IPS DF 6.9 (cell line): ENCODE results near the gene ACVR1B.
A peak's percentile ranks its signal among the peaks of the same experiment; 100 is the strongest.

ENCODE experiments used
- DNase-seq: peaks from one replicate; pipeline ENCODE4 v3.0.0-alpha.2; 2013; ENCODE audit warnings: low read depth, low spot score
- H3K27ac ChIP-seq: one replicate; pipeline ENCODE4 v1.5.1; 2013; ENCODE audit warnings: low read length, control low read depth
- H3K27me3 ChIP-seq: 2 replicates; pipeline ENCODE4 v1.6.1; 2013; ENCODE audit warnings: mild to moderate bottlenecking, low read length; ENCODE audit not compliant: control insufficient read depth, insufficient read depth
- H3K36me3 ChIP-seq: 2 replicates; pipeline ENCODE4 v1.6.1; 2013; ENCODE audit warnings: low read length; ENCODE audit not compliant: control insufficient read depth, insufficient read depth
- H3K4me1 ChIP-seq: 2 replicates; pipeline ENCODE4 v1.6.1; 2013; ENCODE audit warnings: low read length; ENCODE audit not compliant: control insufficient read depth, insufficient read depth
- H3K4me3 ChIP-seq: 2 replicates; pipeline ENCODE4 v1.5.1; 2013; ENCODE audit warnings: mild to moderate bottlenecking, low read length
- H3K9me3 ChIP-seq: 2 replicates; pipeline ENCODE4 v1.6.1; 2013; ENCODE audit warnings: low read length, inconsistent platforms; ENCODE audit not compliant: control insufficient read depth, insufficient read depth
- WGBS: extraction: QIAGEN DNeasy Blood & Tissue Kit; methylation state at CpG from one replicate; pipeline ENCODE4 v1.1.7; 2013; ENCODE audit warnings: mixed read lengths, missing lambda C conversion rate; ENCODE audit not compliant: insufficient read length, insufficient coverage; 5-methylcytosine and 5-hydroxymethylcytosine counted together

ACVR1B gene

GRCh38 chr12:52035190-52035589 lies 83.7 kb downstream of the ACVR1B start:
- no peaks in the 10 kb centered on the region for H3K9me3 ChIP-seq
- WGBS, result no CpG with 5 or more reads among the region's 4 CpGs
- H3K4me3 ChIP-seq, result no peak overlapping the region
- no peak for DNase-seq
- no peaks in the 10 kb centered on the region for H3K36me3 ChIP-seq
- peaks cover 4% of the 10 kb centered on the region; the same call in 1 of the 2 replicates for H3K4me1 ChIP-seq
- H3K27me3 ChIP-seq, result peaks cover 6% of the 10 kb centered on the region; the same call in 1 of the 2 replicates
- no peak overlapping the region for H3K27ac ChIP-seq

- H3K27ac ChIP-seq, result no peak overlapping the region
- DNase-seq, result no peak
- peaks cover 6% of the 10 kb centered on the region; the same call in 1 of the 2 replicates for H3K27me3 ChIP-seq
- no CpG with 5 or more reads among the region's 2 CpGs for WGBS
- H3K4me3 ChIP-seq, result no peak overlapping the region
- H3K36me3 ChIP-seq, result no peaks in the 10 kb centered on the region
- H3K4me1 ChIP-seq, result peaks cover 4% of the 10 kb centered on the region; the same call in 1 of the 2 replicates
- no peaks in the 10 kb centered on the region for H3K9me3 ChIP-seq
Measured at GRCh38 chr12:52035926-52036325, 84.4 kb downstream of the ACVR1B start.

GRCh38 chr12:52036587-52037171 lies 85.2 kb downstream of the ACVR1B start:
- WGBS, result no CpG with 5 or more reads among the region's 53 CpGs
- no peak for DNase-seq

GRCh38 chr12:52037248-52037861 lies 85.9 kb downstream of the ACVR1B start:
- Histone ChIP-seq H3K4me1 (peaks cover 3% of the 10 kb centered on the region; the same call in 1 of the 2 replicates), H3K27ac (no peak overlapping the region), H3K36me3 (no peaks in the 10 kb centered on the region), H3K9me3 (no peaks in the 10 kb centered on the region), H3K4me3 (peak overlapping the region; percentile 74; the same call in 1 of the 2 replicates), H3K27me3 (peaks cover 6% of the 10 kb centered on the region; the same call in 1 of the 2 replicates)
- WGBS, result no CpG with 5 or more reads among the region's 59 CpGs
- DNase-seq, result no peak

More at GRCh38 chr12:52036587-52037171, 85.2 kb downstream of the ACVR1B start:
- H3K27ac ChIP-seq, result no peak overlapping the region
- no peaks in the 10 kb centered on the region for H3K9me3 ChIP-seq
- peak overlapping the region; percentile 74; the same call in 1 of the 2 replicates for H3K4me3 ChIP-seq
- peaks cover 6% of the 10 kb centered on the region; the same call in 1 of the 2 replicates for H3K27me3 ChIP-seq
- no peaks in the 10 kb centered on the region for H3K36me3 ChIP-seq
- H3K4me1 ChIP-seq, result peaks cover 4% of the 10 kb centered on the region; the same call in 1 of the 2 replicates

- Histone ChIP-seq H3K4me3 (no peak overlapping the region), H3K9me3 (no peaks in the 10 kb centered on the region), H3K4me1 (peaks cover 2% of the 10 kb centered on the region; the same call in 1 of the 2 replicates), H3K27me3 (peaks cover 6% of the 10 kb centered on the region; the same call in 1 of the 2 replicates), H3K36me3 (no peaks in the 10 kb centered on the region), H3K27ac (no peak overlapping the region)
- DNase-seq, result no peak
- no CpG with 5 or more reads among the region's 6 CpGs for WGBS
Measured at GRCh38 chr12:52038447-52038846, 86.9 kb downstream of the ACVR1B start.

GRCh38 chr12:52041035-52041434 lies 89.5 kb downstream of the ACVR1B start:
- Histone ChIP-seq H3K9me3 (no peaks in the 10 kb centered on the region), H3K27me3 (no peaks in the 10 kb centered on the region), H3K4me1 (peaks cover 2% of the 10 kb centered on the region; the same call in 1 of the 2 replicates), H3K36me3 (no peaks in the 10 kb centered on the region), H3K27ac (no peak overlapping the region), H3K4me3 (no peak overlapping the region)
- WGBS, result no CpG with 5 or more reads among the region's 3 CpGs
- DNase-seq, result no peak

- no peaks in the 10 kb centered on the region for H3K27me3 ChIP-seq
- H3K9me3 ChIP-seq, result no peaks in the 10 kb centered on the region
- WGBS, result no CpG with 5 or more reads among the region's 6 CpGs
- no peak overlapping the region for H3K27ac ChIP-seq
- no peaks in the 10 kb centered on the region for H3K4me1 ChIP-seq
- DNase-seq, result no peak
- H3K4me3 ChIP-seq, result no peak overlapping the region
- H3K36me3 ChIP-seq, result no peaks in the 10 kb centered on the region
Measured at GRCh38 chr12:52041695-52042123, 90.2 kb downstream of the ACVR1B start.

GRCh38 chr12:52042706-52043385 lies 91.3 kb downstream of the ACVR1B start:
- no peaks in the 10 kb centered on the region for H3K9me3 ChIP-seq
- no peaks in the 10 kb centered on the region for H3K4me1 ChIP-seq
- H3K36me3 ChIP-seq, result no peaks in the 10 kb centered on the region
- no peak overlapping the region for H3K4me3 ChIP-seq
- no peaks in the 10 kb centered on the region for H3K27me3 ChIP-seq
- no CpG with 5 or more reads among the region's 8 CpGs for WGBS
- no peak for DNase-seq
- no peak overlapping the region for H3K27ac ChIP-seq

GRCh38 chr12:52043386-52044212 lies 92.1 kb downstream of the ACVR1B start:
- no peaks in the 10 kb centered on the region for H3K4me1 ChIP-seq
- no CpG with 5 or more reads among the region's 21 CpGs for WGBS
- H3K27ac ChIP-seq, result no peak overlapping the region

More at GRCh38 chr12:52043386-52044212, 92.1 kb downstream of the ACVR1B start:
- no peak for DNase-seq
- Histone ChIP-seq H3K36me3 (no peaks in the 10 kb centered on the region), H3K9me3 (no peaks in the 10 kb centered on the region), H3K27me3 (no peaks in the 10 kb centered on the region), H3K4me3 (no peak overlapping the region)
